Measurements from ENCODE around the gene MTHFD2.

GRCh38 chr2:74250189-74250631 lies 51.8 kb downstream of the MTHFD2 start:
- TF ChIP-seq POLR2AphosphoS5 (IDR thresholded peaks at IDR 0.05; ENCODE audit: borderline replicate concordance, low read depth, low read length) (no peak), EZH2 (IDR thresholded peaks at IDR 0.05) (no peak)

All from SK-N-MC (cell line).